Measurements from ENCODE around the gene PNPLA7.

PNPLA7 gene

GRCh38 chr9:137428311-137428630 is 121.9 kb downstream of the PNPLA7 start:
- no peak for TF ChIP-seq CTCF (IDR thresholded peaks at IDR 0.05; ENCODE audit: extremely low read depth, insufficient read depth, missing control alignments)
- DNase-seq (ENCODE audit: low spot score), result no peak
- in situ Hi-C loops (cut with MboI; ENCODE audit: low pct_unique_long_range_greater_than_20kb, low sequenced_read_pairs, unreplicated experiment), result no loop called here

- no peak for TF ChIP-seq CTCF (IDR thresholded peaks at IDR 0.05; ENCODE audit: extremely low read depth, insufficient read depth, missing control alignments)
- in situ Hi-C loops (cut with MboI; ENCODE audit: low pct_unique_long_range_greater_than_20kb, low sequenced_read_pairs, unreplicated experiment), result no loop called here
- no peak for DNase-seq (ENCODE audit: low spot score)
Observed at GRCh38 chr9:137427454-137428310, 122.5 kb downstream of the PNPLA7 start.

GRCh38 chr9:137426018-137426681 is 124.1 kb downstream of the PNPLA7 start:
- no peak for TF ChIP-seq CTCF (IDR thresholded peaks at IDR 0.05; ENCODE audit: extremely low read depth, insufficient read depth, missing control alignments)
- in situ Hi-C loops (cut with MboI; ENCODE audit: low pct_unique_long_range_greater_than_20kb, low sequenced_read_pairs, unreplicated experiment), result no loop called here
- DNase-seq (ENCODE audit: low spot score), result no peak

- no peak for TF ChIP-seq CTCF (IDR thresholded peaks at IDR 0.05; ENCODE audit: extremely low read depth, insufficient read depth, missing control alignments)
- in situ Hi-C loops (cut with MboI; ENCODE audit: low pct_unique_long_range_greater_than_20kb, low sequenced_read_pairs, unreplicated experiment), result no loop called here
- DNase-seq (ENCODE audit: low spot score), result no peak
Observed at GRCh38 chr9:137423514-137424291, 126.5 kb downstream of the PNPLA7 start.

DNA sequence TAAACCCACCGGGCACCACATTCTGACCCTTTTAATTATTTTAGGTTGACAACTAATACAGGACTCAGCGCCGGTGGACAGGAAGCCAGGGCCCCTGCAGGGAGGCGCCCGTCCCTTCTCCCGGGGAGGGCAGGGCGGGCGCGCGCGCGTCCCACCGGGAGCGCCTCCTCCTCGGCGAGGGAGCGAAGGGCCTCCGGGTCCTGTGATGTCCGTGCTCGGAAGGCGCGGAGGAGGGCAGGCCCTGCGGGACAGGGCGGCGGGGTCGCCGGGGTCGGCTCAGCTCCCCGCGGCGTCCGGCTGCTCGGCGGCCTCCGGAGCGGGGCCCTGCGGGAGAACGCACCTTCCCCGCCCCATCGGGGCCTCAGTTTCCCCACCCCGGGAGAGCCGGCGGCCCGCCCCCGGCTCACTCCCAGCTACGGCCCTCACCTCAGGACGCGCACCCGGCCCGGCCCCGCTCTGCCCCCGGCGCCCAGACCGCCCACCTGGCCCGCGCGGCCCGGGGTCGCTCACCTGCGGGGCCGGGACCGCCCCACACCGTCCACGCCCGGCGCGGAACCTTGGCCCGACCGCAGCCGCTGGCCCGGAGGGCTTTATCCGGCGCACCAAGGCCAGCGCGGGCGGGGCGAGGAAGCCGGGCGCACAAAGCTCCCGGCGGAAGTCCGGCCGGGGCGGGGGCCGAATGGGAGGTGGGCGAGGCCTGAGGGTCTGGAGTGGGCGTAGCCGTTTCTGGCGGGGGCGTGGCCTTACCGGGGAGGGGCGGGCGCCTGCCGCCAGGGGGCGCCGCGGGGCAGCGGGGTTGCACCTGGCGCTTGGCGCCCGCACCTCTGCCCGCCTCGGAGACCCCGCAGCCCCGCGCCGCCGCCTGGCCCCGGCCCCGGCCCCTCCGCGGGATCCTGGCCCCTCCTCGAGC is 127.3 kb downstream of the PNPLA7 start, which contains the start of the genes EXD3 and NOXA1:
EXD3 (minus strand) TSS at position 559 of the 910 bp plus-strand sequence. CDS start 27,805 bp downstream, outside the sequence.
NOXA1 (plus strand) TSS at position 790 of the 910 bp plus-strand sequence. CDS start 137 bp downstream, outside the sequence.
- in situ Hi-C loops (cut with MboI; ENCODE audit: low pct_unique_long_range_greater_than_20kb, low sequenced_read_pairs, unreplicated experiment), result no loop called here

More for the DNA sequence above, 127.3 kb downstream of the PNPLA7 start, which contains the start of the genes EXD3 and NOXA1:
- TF ChIP-seq CTCF (IDR thresholded peaks at IDR 0.05; ENCODE audit: extremely low read depth, insufficient read depth, missing control alignments), result peak; percentile 67
- peak; percentile 99 for DNase-seq (ENCODE audit: low spot score)

Measured in GM13977 (cell line).